Liver (tissue), 9 donors: ENCODE measurements around the gene WHRN. TPM values are rescaled to one million over a fixed set of nuclear protein-coding genes. Genes with fewer than 3 reads are reported as not detected.

Source experiments
- DNase-seq: peaks from one replicate; pipeline ENCODE4 v3.0.0-alpha.2; 2017; ENCODE audit warnings: low spot score
- H3K27ac ChIP-seq, 2 donors: one replicate each; pipeline ENCODE4 v1.7.0; 2013; ENCODE audit warnings: inconsistent platforms in 2 of 2, low read length in 2 of 2, control low read depth in 1 of 2, low read depth in 1 of 2, mild to moderate bottlenecking in 1 of 2
- H3K27me3 ChIP-seq, 4 donors: one replicate each; pipeline versions ENCODE4 v1.6.1 to v1.7.0; 2013; ENCODE audit warnings: low read length in 3 of 4, inconsistent platforms in 1 of 4, mild to moderate bottlenecking in 1 of 4, moderate library complexity in 1 of 4; ENCODE audit not compliant: control insufficient read depth in 4 of 4, insufficient read depth in 4 of 4
- H3K36me3 ChIP-seq, 4 donors: one replicate each; pipeline versions ENCODE4 v1.6.1 to v1.7.0; 2013; ENCODE audit warnings: low read length in 3 of 4, mild to moderate bottlenecking in 3 of 4, low read depth in 1 of 4, moderate library complexity in 1 of 4; ENCODE audit not compliant: control insufficient read depth in 4 of 4, insufficient read depth in 3 of 4
- H3K4me1 ChIP-seq, 4 donors: one replicate each; pipeline versions ENCODE4 v1.6.1 to v1.7.0; 2013; ENCODE audit warnings: low read length in 3 of 4, mild to moderate bottlenecking in 3 of 4, moderate library complexity in 1 of 4; ENCODE audit not compliant: control insufficient read depth in 4 of 4, insufficient read depth in 4 of 4
- H3K4me3 ChIP-seq, 3 donors: one replicate each; pipeline versions ENCODE4 v1.6.1 to v1.7.0; 2013; ENCODE audit warnings: low read length in 3 of 3, control low read depth in 1 of 3, low read depth in 1 of 3, mild to moderate bottlenecking in 1 of 3
- H3K9ac ChIP-seq, 2 donors: one replicate each; pipeline ENCODE4 v1.7.0; 2013; ENCODE audit warnings: low read length in 2 of 2, mild to moderate bottlenecking in 2 of 2, moderate library complexity in 2 of 2, control low read depth in 1 of 2, low read depth in 1 of 2
- H3K9me3 ChIP-seq, 4 donors: one replicate each; pipeline versions ENCODE4 v1.6.1 to v1.7.0; 2013; ENCODE audit warnings: low read length in 3 of 4; ENCODE audit not compliant: control insufficient read depth in 4 of 4
- ATF3 ChIP-seq: IDR thresholded peaks from 2 replicates; pipeline ENCODE4 v1.6.1; 2016; ENCODE audit warnings: antibody characterized with exemption
- CTCF ChIP-seq: fragments of 150-350 bp; IDR thresholded peaks from 2 replicates; pipeline ENCODE4 v1.5.1; 2017; ENCODE audit warnings: improper control_type of control experiment, low read depth, low read length; ENCODE audit not compliant: missing input control
- EGR1 ChIP-seq, 2 donors: IDR thresholded peaks; 2 replicates each; pipeline ENCODE4 v1.6.1; 2016 to 2018; ENCODE audit warnings: antibody characterized with exemption in 2 of 2, low read depth in 2 of 2
- FOXA1 ChIP-seq: IDR thresholded peaks from 2 replicates; pipeline ENCODE4 v1.6.1; 2016; ENCODE audit warnings: antibody characterized with exemption
- FOXA2 ChIP-seq: IDR thresholded peaks from 2 replicates; pipeline ENCODE4 v1.6.1; 2016; ENCODE audit warnings: antibody characterized with exemption
- GABPA ChIP-seq, 2 donors: IDR thresholded peaks in 1 of 2; conservative IDR thresholded peaks in 1 of 2; 2 replicates each; pipeline ENCODE4 v1.6.1; 2016; ENCODE audit warnings: antibody characterized with exemption in 2 of 2, mild to moderate bottlenecking in 1 of 2, moderate library complexity in 1 of 2
- HNF4A ChIP-seq, 2 donors: conservative IDR thresholded peaks; 2 replicates each; pipeline ENCODE4 v1.6.1; 2016; ENCODE audit warnings: antibody characterized with exemption in 2 of 2, mild to moderate bottlenecking in 2 of 2
- HNF4G ChIP-seq: IDR thresholded peaks from 2 replicates; pipeline ENCODE4 v1.6.1; 2016; ENCODE audit warnings: antibody characterized with exemption
- JUND ChIP-seq, 2 donors: IDR thresholded peaks; 2 replicates each; pipeline ENCODE4 v1.6.1; 2016; ENCODE audit warnings: antibody characterized with exemption in 2 of 2
- MAX ChIP-seq: IDR thresholded peaks from 2 replicates; pipeline ENCODE4 v1.6.1; 2016; ENCODE audit warnings: antibody characterized with exemption
- NR2F2 ChIP-seq: IDR thresholded peaks from 2 replicates; pipeline ENCODE4 v1.6.1; 2016; ENCODE audit warnings: antibody characterized with exemption
- RAD21 ChIP-seq, 2 donors: IDR thresholded peaks; 2 replicates each; pipeline ENCODE4 v1.6.1; 2016; ENCODE audit warnings: antibody characterized with exemption in 2 of 2, mild to moderate bottlenecking in 2 of 2
- REST ChIP-seq: IDR thresholded peaks from 2 replicates; pipeline ENCODE4 v1.6.1; 2016; ENCODE audit warnings: antibody characterized with exemption, mild to moderate bottlenecking
- RXRA ChIP-seq, 2 donors: IDR thresholded peaks; 2 replicates each; pipeline ENCODE4 v1.6.1; 2017 to 2018; ENCODE audit warnings: antibody characterized with exemption in 2 of 2, mild to moderate bottlenecking in 1 of 2
- SP1 ChIP-seq: IDR thresholded peaks from 2 replicates; pipeline ENCODE4 v1.6.1; 2018; ENCODE audit warnings: antibody characterized with exemption, mild to moderate bottlenecking
- TAF1 ChIP-seq: conservative IDR thresholded peaks from 2 replicates; pipeline ENCODE4 v1.6.1; 2016; ENCODE audit warnings: antibody characterized with exemption, mild to moderate bottlenecking
- YY1 ChIP-seq: IDR thresholded peaks from 2 replicates; pipeline ENCODE4 v1.6.1; 2016; ENCODE audit warnings: antibody characterized with exemption, mild to moderate bottlenecking
- ZBTB33 ChIP-seq: IDR thresholded peaks from 2 replicates; pipeline ENCODE4 v1.6.1; 2016; ENCODE audit warnings: antibody characterized with exemption
- WGBS: extraction: QIAGEN DNeasy Blood & Tissue Kit; methylation state at CpG from one replicate; pipeline ENCODE4 v1.1.7; 2013; 5-methylcytosine and 5-hydroxymethylcytosine counted together
- polyA plus RNA-seq, 2 donors: library from polyadenylated mRNA; stranded (reverse) in 1 of 2; unstranded in 1 of 2; fragments of 200-250 nt in 1 of 2; fragments of >200 nt in 1 of 2; fragmentation: Nextera tagmentation in 1 of 2; extraction: Ambion mirVana in 1 of 2; gene quantifications; one replicate each; pipeline versions ENCODE4 v1.2.1 to v1.2.3, GENCODE V29; 2013 to 2015
- total RNA-seq, 2 donors: library from RNA; depleted of rRNA; stranded (reverse); fragments of >200 nt; gene quantifications; one replicate each; pipeline ENCODE4 v1.2.3, GENCODE V29; 2014
- donor health status: healthy.
- donor health status: healthy.
- donor health status: healthy.
- donor health status: healthy.
- donor health status: healthy.

Gene WHRN
- total and polyA plus RNA-seq, 4 donors: 0.42 to 1.9 (median 0.88) TPM

- TF ChIP-seq REST (no peak), RAD21 (IDR thresholded peaks at IDR 0.05) (no peak), JUND (IDR thresholded peaks at IDR 0.05) (no peak), ATF3 (no peak)
Observed at GRCh38 chr9:114430457-114430856, 74.8 kb downstream of the WHRN start (continued).

GRCh38 chr9:114429488-114429887, 75.8 kb downstream of the WHRN start:
- H3K9me3 ChIP-seq: no peaks in the 10 kb centered on the region
- no peak for TF ChIP-seq ZBTB33
- TF ChIP-seq SP1: no peak
- TF ChIP-seq TAF1: no peak
- TF ChIP-seq FOXA1: no peak
- TF ChIP-seq REST: no peak
- TF ChIP-seq HNF4G: no peak
- TF ChIP-seq RXRA (IDR thresholded peaks at IDR 0.05): no peak
- TF ChIP-seq YY1: no peak
- TF ChIP-seq MAX: no peak
- TF ChIP-seq ATF3: no peak
- no peak for TF ChIP-seq CTCF
- no peak for TF ChIP-seq NR2F2
- no peak for TF ChIP-seq EGR1 (IDR thresholded peaks at IDR 0.05; ENCODE audit: low read depth in 2 of 2)
- no peak for TF ChIP-seq JUND (IDR thresholded peaks at IDR 0.05)
- no peak for TF ChIP-seq FOXA2
- TF ChIP-seq GABPA (IDR thresholded peaks at IDR 0.05 in 1 of 2, conservative IDR thresholded peaks at IDR 0.05 in 1 of 2): no peak
- TF ChIP-seq RAD21 (IDR thresholded peaks at IDR 0.05): no peak
- TF ChIP-seq HNF4A (conservative IDR thresholded peaks at IDR 0.05): no peak
- no peak overlapping the region for H3K4me3 ChIP-seq
- H3K27ac ChIP-seq: no peak overlapping the region
- H3K4me1 ChIP-seq: no peaks in the 10 kb centered on the region
- DNase-seq: no peak
- H3K9ac ChIP-seq: no peak overlapping the region
- 90% methylated on average over 6 of the region's 6 CpGs for WGBS
- no peaks in the 10 kb centered on the region for H3K36me3 ChIP-seq
- H3K27me3 ChIP-seq: no peaks in the 10 kb centered on the region
